Measurements from ENCODE around the gene CCDC27.
A peak's percentile ranks its signal among the peaks of the same experiment; 100 is the strongest.

Gene CCDC27

DNA sequence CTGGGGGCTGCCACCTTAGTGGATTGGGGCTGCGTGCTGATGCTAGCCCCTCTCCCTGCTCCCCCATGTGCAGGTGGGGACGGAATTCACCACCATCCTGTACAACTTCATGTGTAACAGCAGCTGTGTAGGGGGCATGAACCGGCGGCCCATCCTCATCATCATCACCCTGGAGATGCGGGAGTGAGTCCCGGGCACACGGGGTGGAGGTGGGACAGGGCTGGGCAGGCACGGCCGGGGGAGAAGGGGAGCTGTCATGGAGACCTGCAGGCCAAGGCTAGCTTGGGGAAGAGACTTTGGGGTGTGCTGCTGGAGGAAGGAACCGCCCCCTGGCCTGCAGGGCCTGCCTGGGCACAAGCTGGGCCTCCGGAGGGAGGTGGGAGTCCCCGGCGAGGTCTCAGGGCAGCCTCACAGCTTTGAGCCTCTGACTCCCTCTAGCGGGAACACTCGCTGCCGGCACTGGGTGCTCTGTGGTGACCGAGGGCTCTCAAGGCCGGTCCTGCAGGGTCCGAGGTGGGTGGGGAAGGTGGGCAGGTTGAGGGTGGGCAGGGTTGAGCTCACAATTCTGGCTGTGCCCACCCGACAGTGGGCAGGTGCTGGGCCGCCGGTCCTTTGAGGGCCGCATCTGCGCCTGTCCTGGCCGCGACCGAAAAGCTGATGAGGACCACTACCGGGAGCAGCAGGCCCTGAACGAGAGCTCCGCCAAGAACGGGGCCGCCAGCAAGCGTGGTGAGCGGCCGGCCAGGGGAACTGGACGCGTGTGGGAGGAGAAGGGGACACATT lies 25.0 kb upstream of the CCDC27 start:
- no peak overlapping the region for H3K4me3 ChIP-seq (ENCODE audit: low read depth, low read length)
- no peak for DNase-seq (ENCODE audit: low read depth)
- TF ChIP-seq, protein P1, sequence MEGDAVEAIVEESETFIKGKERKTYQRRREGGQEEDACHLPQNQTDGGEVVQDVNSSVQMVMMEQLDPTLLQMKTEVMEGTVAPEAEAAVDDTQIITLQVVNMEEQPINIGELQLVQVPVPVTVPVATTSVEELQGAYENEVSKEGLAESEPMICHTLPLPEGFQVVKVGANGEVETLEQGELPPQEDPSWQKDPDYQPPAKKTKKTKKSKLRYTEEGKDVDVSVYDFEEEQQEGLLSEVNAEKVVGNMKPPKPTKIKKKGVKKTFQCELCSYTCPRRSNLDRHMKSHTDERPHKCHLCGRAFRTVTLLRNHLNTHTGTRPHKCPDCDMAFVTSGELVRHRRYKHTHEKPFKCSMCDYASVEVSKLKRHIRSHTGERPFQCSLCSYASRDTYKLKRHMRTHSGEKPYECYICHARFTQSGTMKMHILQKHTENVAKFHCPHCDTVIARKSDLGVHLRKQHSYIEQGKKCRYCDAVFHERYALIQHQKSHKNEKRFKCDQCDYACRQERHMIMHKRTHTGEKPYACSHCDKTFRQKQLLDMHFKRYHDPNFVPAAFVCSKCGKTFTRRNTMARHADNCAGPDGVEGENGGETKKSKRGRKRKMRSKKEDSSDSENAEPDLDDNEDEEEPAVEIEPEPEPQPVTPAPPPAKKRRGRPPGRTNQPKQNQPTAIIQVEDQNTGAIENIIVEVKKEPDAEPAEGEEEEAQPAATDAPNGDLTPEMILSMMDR (IDR thresholded peaks at IDR 0.05; ENCODE audit: low read depth, low read length, missing control alignments), result peak; percentile 38

DNA sequence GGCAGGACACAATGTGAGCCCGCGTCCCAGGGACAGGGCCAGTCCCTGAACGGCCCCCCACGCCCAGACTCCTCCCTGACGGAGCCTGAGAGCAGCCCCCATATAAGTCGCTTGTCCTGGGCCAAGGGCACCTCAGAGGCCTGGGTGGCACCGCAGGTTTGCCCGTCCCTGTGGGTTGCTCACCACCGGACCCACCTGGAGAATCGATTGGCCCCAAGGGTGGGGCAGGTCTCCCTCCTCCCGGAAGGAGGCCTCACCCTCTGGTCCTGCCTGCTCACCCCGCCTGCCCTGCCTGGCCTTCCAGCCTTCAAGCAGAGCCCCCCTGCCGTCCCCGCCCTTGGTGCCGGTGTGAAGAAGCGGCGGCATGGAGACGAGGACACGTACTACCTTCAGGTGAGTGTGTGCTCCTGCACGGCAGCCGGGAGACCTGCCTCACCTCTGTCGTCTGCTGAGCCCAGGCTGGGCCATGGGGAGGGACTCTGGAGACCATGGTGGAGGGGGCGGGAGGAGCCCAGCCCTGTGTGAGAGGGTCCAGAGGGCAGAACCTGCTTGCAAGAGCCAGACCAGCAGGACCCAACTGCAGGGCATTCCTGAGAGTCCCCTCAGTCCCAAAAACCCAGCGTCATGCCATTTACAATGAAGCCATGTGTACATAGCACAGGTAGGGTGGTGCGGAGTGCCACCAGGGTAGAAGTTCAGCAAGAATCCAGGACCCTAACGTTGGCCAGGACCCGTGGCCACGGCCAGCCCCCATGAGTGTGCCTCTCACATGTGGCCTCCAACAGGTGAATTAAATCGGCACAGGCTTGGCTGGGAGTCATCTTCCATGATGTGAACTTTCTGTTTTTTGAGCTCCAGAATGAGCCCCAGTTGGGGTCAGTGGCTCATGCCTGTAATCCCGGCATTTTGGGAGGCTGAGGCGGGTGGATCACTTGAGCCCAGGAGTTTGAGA lies 24.1 kb upstream of the CCDC27 start:
- TF ChIP-seq, protein P1 (IDR thresholded peaks at IDR 0.05; ENCODE audit: low read depth, low read length, missing control alignments), result no peak
- no peak for DNase-seq (ENCODE audit: low read depth)
- no peak overlapping the region for H3K4me3 ChIP-seq (ENCODE audit: low read depth, low read length)

DNA sequence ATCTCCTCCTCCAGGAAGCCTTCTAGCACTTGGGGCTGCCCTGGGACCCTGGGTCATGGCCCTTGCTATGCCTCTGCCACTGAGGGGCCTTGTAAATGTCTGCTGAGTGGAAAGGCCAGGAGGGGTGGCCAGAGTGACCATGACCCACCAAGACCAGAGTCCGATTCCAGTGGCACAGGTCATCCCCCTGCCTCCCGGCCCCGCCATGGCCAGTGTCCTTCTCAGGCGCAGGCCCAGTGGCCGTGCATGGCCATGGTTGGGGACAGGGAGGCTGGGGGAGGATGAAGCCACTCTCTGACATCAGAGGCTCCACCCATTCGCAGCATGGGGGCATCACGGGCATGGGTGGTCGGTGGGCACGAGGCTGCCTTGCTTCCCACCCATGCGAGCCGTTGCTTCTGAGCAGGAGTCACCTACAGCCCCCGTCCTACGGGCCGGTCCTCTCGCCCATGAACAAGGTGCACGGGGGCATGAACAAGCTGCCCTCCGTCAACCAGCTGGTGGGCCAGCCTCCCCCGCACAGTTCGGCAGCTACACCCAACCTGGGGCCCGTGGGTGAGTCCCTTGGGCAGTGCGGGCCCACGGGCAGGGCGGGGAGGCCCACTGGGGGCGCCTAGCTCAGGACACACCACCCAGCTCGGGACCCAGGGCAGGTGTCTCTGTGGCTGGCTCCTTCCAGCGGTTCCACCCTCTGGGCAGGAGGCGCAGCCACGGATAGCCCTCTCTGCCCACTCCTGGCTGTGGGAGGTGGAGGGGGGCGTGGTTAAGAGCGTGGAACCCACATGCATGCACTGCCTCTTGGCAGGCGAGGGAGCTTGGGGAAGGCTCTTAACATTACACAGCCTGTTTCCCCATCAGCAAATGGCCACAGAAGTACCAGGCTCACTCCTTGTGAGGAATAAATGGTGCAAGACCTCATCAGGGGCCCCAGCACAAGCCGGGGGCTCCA lies 22.4 kb upstream of the CCDC27 start:
- TF ChIP-seq, protein P1 (IDR thresholded peaks at IDR 0.05; ENCODE audit: low read depth, low read length, missing control alignments), result no peak
- no peak for DNase-seq (ENCODE audit: low read depth)
- no peak overlapping the region for H3K4me3 ChIP-seq (ENCODE audit: low read depth, low read length)

DNA sequence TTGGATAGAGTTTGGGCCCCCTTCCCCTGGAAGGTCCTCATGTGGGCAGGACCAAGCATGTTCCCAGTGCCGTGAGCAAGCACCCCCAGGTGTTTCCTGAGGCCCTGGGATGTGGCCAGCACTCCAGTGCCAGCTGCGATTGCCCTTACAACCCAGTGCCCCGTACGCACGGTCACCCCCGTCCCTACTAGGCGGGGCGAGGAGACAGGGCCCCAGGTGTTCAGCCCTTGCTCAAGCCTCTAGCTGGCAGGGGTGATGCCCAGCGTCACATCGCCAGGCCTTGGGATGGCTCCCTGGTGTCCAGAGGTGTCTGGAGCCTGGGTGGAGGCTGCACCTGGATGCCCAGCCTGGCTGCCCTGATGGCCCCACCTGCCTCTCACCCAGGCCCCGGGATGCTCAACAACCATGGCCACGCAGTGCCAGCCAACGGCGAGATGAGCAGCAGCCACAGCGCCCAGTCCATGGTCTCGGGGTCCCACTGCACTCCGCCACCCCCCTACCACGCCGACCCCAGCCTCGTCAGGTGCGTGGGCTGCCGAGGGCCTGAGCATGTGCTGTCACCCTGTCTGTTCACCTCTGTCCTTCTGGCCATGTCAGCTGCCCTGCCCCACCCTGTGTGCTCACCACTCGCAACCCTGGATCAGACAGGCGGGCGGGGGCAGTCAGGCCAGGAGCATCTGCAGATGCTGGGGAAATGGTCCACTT lies 21.6 kb upstream of the CCDC27 start:
- TF ChIP-seq, protein P1 (IDR thresholded peaks at IDR 0.05; ENCODE audit: low read depth, low read length, missing control alignments), result no peak
- DNase-seq (ENCODE audit: low read depth), result no peak
- no peak overlapping the region for H3K4me3 ChIP-seq (ENCODE audit: low read depth, low read length)

DNA sequence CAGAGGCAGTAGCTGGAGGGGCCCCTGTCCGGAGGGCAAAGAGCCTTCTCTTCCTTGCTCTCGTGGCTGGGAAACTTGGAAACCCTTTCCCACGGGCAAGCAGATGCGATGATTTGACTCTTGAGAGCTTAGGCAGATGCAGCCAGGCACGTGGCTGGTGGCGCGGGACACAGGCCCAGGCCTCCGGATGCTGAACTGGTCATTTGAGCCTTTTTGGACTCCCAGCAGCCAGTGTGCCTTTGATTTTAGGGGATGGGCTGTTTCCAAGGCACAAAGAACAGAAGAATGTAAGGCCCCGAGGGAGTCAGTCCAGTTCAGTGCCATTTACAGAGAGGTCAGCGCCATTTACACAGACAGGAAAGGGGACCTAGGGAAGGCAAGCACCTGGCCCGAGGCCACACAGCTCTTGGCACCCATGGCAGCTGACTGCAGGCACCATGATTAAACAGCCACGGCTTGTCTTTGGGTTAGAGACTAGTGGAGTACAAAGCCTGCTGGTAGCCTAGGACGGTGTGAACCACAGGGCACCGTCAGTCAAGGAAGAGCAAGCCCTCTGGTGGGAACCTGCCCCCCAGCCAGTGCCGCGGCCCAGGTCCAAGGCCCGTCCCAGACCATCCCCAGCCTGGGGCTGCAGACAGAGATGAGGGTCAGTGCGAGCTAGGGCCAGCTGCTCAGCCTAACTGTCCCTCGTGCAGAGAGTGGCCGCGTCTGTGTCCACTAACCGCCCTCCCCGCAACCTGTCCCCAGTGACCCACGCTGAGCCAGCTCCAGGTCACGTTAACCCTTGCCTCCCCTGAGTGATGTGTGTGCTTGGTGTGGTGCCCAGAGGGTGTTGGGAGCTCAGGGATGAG lies 20.4 kb upstream of the CCDC27 start:
- TF ChIP-seq, protein P1 (IDR thresholded peaks at IDR 0.05; ENCODE audit: low read depth, low read length, missing control alignments), result no peak
- no peak overlapping the region for H3K4me3 ChIP-seq (ENCODE audit: low read depth, low read length)
- DNase-seq (ENCODE audit: low read depth), result no peak

All from GM12864 (cell line).